GM19397 (cell line): Measurements from ENCODE around the gene NOTUM.
A peak's percentile ranks its signal among the peaks of the same experiment; 100 is the strongest.

Experiments
- ATAC-seq: cut with Tn5 transposase; IDR thresholded peaks from one replicate; pipeline ENCODE4 v1.9.1; 2021; ENCODE audit warnings: mild to moderate bottlenecking, moderate library complexity; ENCODE audit not compliant: unreplicated experiment

Gene NOTUM

DNA sequence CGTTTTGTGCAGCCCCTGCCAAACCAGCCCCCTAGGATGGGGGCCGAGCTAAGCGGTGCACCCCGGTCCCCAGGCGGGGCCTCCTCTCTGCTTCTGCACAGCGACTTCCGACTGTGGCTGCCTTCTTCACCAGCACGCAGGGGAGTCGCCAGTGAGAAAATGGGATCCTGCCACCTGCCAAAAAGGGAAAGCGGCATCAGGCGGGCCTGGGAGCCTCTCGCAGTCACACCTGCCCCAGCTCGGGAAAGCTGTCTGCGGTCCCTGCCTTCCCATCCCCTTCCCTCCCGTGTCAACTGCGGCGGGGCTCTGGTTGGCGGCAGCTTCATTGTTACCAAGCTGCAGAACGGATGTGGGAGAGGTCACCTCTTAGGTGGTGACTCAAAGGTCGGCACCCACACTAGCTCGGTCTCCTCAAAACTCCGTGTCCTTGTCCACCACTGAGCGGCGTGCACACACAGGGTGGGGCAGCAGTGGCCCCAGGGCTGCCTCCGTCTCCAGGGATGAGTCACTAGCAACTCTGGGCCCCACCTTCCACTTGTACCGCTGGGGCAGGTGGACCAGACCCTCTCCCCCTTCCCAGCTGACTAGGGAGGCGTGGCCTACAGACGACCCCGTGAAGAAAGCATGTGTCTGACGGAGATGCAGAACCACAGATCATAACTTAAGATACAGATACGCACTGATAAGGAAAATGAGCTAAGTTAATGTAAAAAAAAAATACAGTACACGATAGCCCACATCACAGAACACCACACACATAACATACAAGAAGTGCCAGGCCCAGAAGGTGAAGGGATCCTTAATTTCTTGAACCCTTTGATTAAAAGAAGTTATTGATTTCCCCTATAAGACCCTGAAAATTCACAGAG lies 48.3 kb downstream of the NOTUM start:
- no peak for ATAC-seq

DNA sequence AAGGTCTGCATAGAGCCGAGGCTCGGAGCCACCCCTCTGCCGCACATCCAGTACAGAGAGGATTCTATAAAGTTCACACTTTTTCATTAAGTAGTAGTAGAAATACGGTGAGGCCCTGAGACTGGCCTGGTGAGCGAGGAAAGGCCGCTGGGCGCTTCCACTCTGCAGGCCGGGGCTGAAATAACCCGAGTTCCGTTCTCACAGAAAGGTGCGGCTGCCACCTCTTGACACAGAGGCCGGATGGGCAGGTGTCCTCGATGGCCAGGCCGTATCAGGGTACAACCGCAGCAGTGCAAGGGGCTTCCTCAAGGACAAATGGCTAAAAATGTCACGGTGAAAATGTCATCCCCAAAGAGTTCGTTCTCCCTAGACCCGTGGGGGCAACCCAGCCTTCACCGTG lies 49.0 kb downstream of the NOTUM start:
- no peak for ATAC-seq

DNA sequence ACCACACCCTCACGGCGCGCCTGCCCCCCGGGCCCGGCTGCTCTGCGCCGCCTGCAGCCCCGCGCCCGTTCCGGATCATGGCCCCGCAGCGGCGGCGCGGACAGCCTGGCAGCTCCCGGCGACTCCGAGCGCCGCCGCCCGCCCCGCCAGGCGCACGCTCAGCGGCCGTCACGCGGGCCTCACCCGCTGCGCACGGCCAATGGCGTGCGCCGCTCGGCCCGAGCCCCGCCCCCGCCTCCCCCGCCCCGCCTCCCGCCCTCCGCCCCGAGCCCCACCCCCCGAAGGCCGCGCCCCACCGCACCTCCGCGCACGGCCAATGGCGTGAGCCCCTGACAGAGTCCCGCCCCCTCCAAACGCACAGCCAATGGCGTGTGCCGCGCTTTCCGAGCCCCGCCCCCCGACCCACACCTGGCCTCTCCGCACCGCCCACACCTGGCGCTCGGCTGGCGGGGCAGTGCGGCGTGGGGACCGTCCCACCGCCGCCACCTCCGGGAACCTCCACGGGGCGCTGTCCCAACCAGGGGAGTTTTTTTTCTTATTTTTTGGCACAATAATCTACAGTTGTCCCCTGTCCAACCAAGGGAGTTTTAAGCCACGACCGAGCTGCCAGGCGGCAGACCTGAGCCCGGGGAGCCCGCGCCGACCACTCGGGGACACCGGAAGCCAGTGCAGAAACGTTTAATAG lies 49.6 kb downstream of the NOTUM start, which contains the start of gene PCYT2:
PCYT2 (minus strand) TSS at position 123 of the 685 bp plus-strand sequence; CDS start at position 79, 44 bp downstream.
- peak; percentile 77 for ATAC-seq

DNA sequence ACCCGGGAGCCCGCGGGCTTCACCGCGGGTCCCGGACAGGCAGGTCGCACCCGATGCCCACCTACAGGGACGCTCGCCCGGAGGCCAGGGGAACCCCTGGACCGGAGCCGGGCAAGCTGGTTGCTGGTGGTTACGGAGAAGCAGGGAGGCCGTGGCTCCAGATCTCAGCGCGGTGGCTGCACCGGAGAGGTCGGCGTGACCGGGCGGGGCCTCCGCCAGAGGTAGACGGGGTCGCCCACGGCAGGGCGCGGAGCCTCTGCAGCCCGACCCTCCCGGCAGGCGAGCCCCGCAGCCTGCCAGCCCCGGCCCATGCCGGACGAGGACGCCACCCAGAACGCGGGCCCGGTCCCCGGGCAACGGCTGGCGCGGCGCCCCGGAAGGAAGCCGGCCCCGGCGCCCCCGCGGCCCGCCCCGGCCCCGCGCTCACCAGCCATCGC lies 50.1 kb downstream of the NOTUM start:
- peak; percentile 35 for ATAC-seq

DNA sequence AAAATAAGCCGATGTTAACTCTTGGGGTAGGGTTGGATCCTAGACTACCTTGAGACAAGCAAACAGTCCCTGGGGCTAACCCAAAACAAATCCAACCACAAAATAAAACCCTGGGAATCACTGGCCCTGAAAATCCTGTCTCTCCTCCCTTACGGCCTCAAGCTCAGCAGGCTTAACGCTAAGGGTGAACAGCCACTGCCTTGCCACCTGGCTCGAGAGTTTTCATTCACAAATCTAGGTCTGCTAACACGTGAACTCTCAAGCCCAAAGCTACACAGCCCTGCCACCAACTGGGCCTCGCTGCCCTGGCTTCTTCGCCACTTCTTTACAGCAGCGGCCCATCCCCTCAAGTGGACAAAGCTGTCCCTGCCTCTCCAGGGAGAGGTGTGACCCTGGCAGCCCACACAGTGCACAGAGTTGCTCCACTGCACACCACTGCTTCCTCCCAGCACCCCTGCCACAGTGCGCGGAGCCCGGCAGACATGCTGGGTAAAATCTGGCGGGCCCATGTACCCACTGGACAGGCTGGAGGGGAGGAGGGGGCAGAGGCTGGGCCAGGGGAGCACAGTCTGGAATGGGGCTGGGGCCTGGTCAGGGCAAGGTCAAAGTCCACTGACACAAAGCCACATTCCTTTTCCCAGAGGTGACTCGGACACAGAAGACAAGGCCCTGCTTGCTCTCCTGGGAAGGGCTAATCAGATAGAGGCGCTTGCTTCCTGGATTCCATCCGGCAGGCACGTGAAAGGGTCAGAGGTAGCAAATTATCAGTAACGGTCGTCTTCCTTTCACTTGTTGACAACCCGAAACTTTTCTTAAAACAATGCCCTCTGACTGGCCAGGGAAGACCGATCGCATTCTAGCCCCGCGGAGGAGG lies 50.8 kb downstream of the NOTUM start:
- ATAC-seq = no peak

GRCh38 chr17:81909231-81909630 lies 51.8 kb downstream of the NOTUM start:
- ATAC-seq = no peak

DNA sequence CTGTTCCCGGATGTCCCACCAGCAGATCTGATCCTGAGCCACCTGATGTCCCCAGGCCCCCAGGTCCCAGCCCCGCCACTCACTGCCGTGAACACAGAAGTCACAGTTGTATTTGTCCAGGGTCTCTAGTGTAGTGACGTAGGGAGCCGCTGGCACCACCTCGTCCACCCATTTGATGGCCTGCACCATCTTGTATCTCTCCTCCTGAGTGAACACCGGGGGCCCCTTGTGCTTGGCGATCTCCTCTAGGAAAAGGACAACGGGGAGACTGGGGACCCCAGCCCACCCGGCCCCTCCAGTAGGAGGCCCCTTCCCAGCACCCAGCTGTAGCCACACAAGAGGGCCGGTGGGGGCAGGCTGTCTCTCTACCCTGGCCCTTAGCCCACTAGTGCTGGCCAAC lies 52.2 kb downstream of the NOTUM start:
- no peak for ATAC-seq

GRCh38 chr17:81907219-81908145 lies 53.5 kb downstream of the NOTUM start:
- ATAC-seq = no peak

DNA sequence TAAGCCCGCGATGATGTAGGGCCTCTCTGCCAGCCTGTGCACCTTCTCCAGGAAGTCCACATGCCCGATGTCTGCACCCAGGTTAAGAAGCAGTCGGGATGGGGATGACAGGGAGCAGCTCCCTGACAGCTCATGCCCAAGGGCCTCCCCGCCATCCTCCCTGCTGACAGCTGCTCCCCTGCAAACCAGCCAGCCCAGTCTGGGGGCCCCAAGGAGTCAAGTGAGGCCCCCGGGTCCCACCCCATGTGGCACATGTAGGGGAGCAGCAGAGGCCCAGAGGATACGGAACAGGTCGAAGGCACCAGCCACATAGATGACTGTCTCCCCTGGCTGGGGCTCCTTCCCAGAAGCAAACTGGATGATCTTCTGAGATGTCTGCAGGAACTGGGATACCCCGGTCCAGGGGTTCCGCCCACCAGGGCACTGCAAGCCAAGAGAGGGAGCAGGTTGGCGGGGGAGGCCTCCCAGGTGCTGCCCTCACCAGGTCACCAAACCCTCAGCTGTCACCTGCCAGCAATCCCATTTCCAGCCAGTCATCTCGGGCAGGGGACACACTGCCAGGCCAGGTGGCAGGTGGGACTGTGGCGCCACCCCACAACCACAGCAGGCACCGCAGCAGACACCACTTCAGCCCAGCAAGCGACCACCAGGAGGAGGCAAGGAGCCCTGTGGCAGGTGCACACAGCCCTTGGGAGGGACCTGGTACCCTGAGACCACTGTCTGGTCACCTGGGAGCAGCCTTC lies 54.3 kb downstream of the NOTUM start:
- no peak for ATAC-seq

GRCh38 chr17:81905993-81906392 lies 55.0 kb downstream of the NOTUM start:
- no peak for ATAC-seq

DNA sequence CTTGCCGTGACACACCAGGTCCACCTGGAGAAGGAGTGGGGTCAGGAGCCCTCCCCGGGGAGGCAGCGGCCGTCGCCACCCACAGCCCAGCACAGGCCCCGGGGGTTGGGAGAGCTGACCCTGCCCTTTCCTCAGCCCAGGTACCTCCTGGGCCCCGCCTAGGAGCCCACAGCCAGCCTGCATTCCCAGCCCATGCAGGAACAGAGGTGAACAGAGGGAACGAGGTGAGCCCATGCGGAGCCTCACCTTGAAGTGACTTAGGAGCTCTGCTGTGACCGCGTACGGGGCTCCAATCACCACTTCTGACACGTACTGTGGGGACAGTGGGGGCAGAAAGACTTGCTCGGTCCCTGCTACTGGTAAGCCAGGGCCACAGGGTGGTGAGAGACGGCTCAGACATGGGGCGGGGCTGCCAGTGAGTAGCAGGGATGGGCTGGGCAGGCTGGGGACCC lies 55.5 kb downstream of the NOTUM start:
- ATAC-seq = no peak

DNA sequence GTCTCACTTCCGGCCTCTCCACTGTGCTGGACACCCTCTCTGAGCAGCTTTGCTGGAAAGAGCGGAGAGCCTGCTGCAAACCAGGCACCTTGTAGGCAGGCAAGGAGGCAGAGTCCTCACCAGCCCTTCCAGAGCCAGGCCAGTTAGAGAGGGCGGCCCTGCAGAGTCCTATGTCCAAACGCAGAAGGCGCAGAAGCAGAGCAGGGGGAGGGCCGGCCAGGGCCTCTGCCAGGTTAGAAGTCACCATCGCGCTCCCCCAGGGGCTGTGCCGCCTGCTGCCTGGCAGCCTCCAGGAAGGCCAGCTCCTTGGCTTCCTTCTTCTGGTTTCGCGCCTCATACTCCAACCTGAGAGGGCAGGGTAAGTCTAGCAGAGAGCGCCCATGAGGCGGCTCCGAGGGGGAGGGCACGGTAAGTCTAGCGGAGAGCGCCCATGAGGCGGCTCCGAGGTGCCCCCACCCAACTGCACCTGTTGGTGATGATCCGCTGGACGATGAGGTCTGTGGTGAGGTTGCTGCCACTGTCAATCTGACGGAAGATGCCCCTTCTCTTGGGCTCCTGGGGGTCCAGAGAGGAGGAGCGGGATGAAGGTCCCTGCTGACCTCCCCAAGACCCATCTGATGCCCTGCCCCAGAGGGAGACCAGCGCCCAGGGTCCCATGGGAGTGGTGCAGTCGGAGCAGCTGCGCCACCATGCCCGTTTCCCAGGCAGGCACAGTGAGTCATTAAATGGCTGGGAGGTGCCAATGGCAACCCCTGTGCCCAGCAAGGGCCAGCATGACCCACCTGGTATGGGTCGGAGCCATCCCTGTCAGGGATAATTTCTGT lies 56.2 kb downstream of the NOTUM start:
- ATAC-seq = no peak

GRCh38 chr17:81903896-81904599 lies 56.9 kb downstream of the NOTUM start:
- no peak for ATAC-seq

DNA sequence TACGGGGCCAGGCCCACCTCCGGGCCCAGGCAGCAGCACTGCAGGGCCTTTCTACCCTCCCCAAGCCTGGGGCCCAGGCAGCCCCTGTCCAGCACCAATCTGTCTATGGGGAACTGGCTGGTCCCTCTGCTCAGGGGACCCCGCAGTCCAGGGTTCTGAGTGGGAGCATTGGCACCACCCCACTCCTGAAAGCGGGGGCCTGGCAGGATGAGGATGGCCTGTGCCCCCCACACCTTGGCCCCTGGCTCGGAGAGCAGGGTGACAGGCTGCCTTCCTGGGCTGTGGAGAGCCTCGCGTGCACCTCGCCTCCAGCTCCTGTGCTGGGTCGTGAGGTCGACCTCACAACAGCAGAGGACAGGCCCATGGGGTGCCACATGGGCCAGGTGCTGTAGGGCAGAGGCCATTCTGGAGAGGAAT lies 57.6 kb downstream of the NOTUM start:
- ATAC-seq = no peak

DNA sequence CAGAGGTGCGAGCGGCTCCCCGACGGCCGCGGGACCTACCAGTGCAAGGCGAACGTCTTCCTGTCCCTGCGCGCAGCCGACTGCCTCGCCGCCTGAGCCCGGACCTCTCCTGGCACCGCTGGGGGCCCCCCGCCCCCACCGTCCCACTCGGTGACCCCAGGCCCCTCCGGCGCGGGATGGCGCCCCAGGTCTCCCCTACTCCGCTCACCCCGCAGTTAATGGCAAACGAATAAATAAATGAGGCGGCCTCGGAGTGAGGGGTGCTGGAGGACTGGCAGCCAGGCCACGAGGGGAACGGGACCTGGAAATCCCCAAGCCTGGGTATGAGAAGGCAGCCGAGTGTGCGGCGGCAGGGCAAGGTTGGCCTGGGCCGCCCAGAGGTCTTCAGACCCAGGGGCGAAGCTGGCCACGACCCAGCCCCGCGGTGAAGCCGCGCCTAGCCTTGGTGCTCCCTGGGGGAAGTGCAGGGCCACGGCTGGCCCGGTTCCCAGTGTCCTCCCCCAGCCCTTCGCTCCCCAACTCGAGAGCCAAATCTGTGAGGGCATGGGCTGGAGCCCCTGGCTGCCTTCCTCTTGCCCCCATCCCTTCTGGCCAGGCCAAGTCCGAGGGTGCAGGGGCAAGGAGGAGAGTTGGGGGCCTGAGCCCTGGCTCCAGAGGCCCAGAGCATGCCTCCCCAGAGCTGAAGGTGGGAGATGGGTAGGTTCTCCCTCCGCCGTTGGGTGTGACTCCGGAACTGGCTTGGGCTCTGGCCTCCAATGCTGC lies 58.2 kb downstream of the NOTUM start:
- no peak for ATAC-seq
